Astrocyte (in vitro differentiated cells and primary cell): ENCODE data around the gene CEP128. TPM values are rescaled to one million over a fixed set of nuclear protein-coding genes. Genes with fewer than 3 reads are reported as not detected.

ENCODE experiments used
- DNase-seq: peaks from one replicate; pipeline ENCODE4 v3.0.0-alpha.2; 2010; ENCODE audit warnings: low read depth
- FAIRE-seq: peaks from 2 replicates; lab custom pipeline; 2011; peaks lifted over from hg19 to GRCh38; lab: Jason Lieb, UNC
- H2AFZ ChIP-seq: 2 replicates; pipeline ENCODE4 v1.6.0; 2012; ENCODE audit warnings: low read depth, low read length, inconsistent platforms
- H3K27ac ChIP-seq: 2 replicates; pipeline ENCODE4 v1.5.1; 2011; ENCODE audit warnings: low read depth, low read length, inconsistent platforms
- H3K27me3 ChIP-seq: 2 replicates; pipeline ENCODE4 v1.6.0; 2011; ENCODE audit warnings: low read length, inconsistent platforms; ENCODE audit not compliant: insufficient read depth
- H3K36me3 ChIP-seq: 2 replicates; pipeline ENCODE4 v1.5.1; 2011; ENCODE audit warnings: low read length, inconsistent platforms; ENCODE audit not compliant: insufficient read depth
- H3K4me1 ChIP-seq: 2 replicates; pipeline ENCODE4 v1.5.1; 2011; ENCODE audit warnings: low read length, inconsistent platforms; ENCODE audit not compliant: insufficient read depth
- H3K4me2 ChIP-seq: 2 replicates; pipeline ENCODE4 v1.6.0; 2012; ENCODE audit warnings: low read length, inconsistent platforms
- H3K4me3 ChIP-seq: 2 replicates; pipeline ENCODE4 v1.5.1; 2011; ENCODE audit warnings: low read depth, mild to moderate bottlenecking, low read length, inconsistent platforms; ENCODE audit not compliant: insufficient read depth
- H3K79me2 ChIP-seq: 2 replicates; pipeline ENCODE4 v1.6.0; 2012; ENCODE audit warnings: mild to moderate bottlenecking, low read length, inconsistent platforms; ENCODE audit not compliant: insufficient read depth
- H3K9ac ChIP-seq: 2 replicates; pipeline ENCODE4 v1.6.0; 2012; ENCODE audit warnings: mild to moderate bottlenecking, low read length, inconsistent platforms
- H3K9me3 ChIP-seq: 2 replicates; pipeline ENCODE4 v1.5.1; 2012; ENCODE audit warnings: low read depth, mild to moderate bottlenecking, low read length, inconsistent platforms; ENCODE audit not compliant: insufficient read depth
- H4K20me1 ChIP-seq: 2 replicates; pipeline ENCODE4 v1.6.0; 2012; ENCODE audit warnings: low read length, inconsistent platforms; ENCODE audit not compliant: insufficient read depth
- H3K27ac Mint-ChIP-seq: one replicate; pipeline ENCODE4 v1.8.0; 2021; ENCODE audit warnings: mild to moderate bottlenecking, mixed read lengths; ENCODE audit not compliant: unreplicated experiment
- H3K27me3 Mint-ChIP-seq: one replicate; pipeline ENCODE4 v1.8.0; 2021; ENCODE audit warnings: low read depth, mixed read lengths; ENCODE audit not compliant: unreplicated experiment
- H3K36me3 Mint-ChIP-seq: one replicate; pipeline ENCODE4 v1.8.0; 2021; ENCODE audit warnings: low read depth, mixed read lengths; ENCODE audit not compliant: unreplicated experiment
- H3K4me1 Mint-ChIP-seq: one replicate; pipeline ENCODE4 v1.8.0; 2021; ENCODE audit warnings: low read depth, mixed read lengths; ENCODE audit not compliant: unreplicated experiment
- H3K4me3 Mint-ChIP-seq: one replicate; pipeline ENCODE4 v1.8.0; 2021; ENCODE audit warnings: mild to moderate bottlenecking, moderate library complexity, mixed read lengths; ENCODE audit not compliant: unreplicated experiment
- H3K9me3 Mint-ChIP-seq: one replicate; pipeline ENCODE4 v1.8.0; 2021; ENCODE audit warnings: mild to moderate bottlenecking, mixed read lengths; ENCODE audit not compliant: unreplicated experiment
- EZH2 ChIP-seq: IDR thresholded peaks from 2 replicates; pipeline ENCODE4 v1.6.1; 2012; ENCODE audit warnings: mild to moderate bottlenecking, low read length, inconsistent platforms; ENCODE audit not compliant: insufficient read depth
- total RNA-seq: library from RNA; stranded (reverse); gene quantifications from 2 replicates; pipeline ENCODE4 v1.2.1, GENCODE V29; 2021
- TF ChIP-seq, protein P1 (sequence below): IDR thresholded peaks from 2 replicates; pipeline ENCODE4 v1.5.1; 2011; ENCODE audit warnings: low read depth, mild to moderate bottlenecking, inconsistent platforms, low read length, moderate library complexity; ENCODE audit not compliant: insufficient read depth

Gene CEP128
- total RNA-seq, 1 donor from 2014 or later: 6.4 TPM

DNA sequence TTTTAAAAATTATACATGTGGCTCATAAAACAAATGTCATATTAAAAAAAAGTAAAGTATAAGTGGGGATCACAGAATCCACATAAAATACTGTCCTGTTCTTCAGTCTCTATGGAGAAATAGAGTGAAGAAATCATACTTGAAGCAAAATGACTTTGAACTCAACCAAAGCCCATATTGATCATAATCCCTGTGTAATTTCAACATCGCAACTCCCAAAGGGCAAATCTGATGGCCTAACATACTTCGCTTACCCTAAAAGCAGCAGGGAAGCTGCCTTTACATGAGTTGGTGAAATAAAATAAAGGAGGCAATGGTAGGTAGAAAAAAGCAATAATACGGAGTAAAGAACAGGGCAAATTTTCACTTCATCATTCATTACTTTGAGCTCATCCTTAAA lies 101.8 kb downstream of the CEP128 start:
- FAIRE-seq (no peak), DNase-seq (no peak)
- Histone ChIP-seq H3K79me2 (no peaks in the 10 kb centered on the region), H3K4me2 (no peak overlapping the region), H3K27ac (no peak overlapping the region), H3K4me3 (no peak overlapping the region), H4K20me1 (no peaks in the 10 kb centered on the region), H3K9me3 (no peaks in the 10 kb centered on the region), H3K27me3 (no peaks in the 10 kb centered on the region), H2AFZ (no peak overlapping the region), H3K4me1 (no peaks in the 10 kb centered on the region), H3K36me3 (no peaks in the 10 kb centered on the region), H3K9ac (no peak overlapping the region)
- Mint-ChIP-seq H3K36me3 (no peaks in the 10 kb centered on the region), H3K9me3 (no peaks in the 10 kb centered on the region), H3K27ac (no peak overlapping the region), H3K4me1 (peaks cover 2% of the 10 kb centered on the region), H3K27me3 (no peaks in the 10 kb centered on the region), H3K4me3 (no peak overlapping the region)
- TF ChIP-seq, protein P1, sequence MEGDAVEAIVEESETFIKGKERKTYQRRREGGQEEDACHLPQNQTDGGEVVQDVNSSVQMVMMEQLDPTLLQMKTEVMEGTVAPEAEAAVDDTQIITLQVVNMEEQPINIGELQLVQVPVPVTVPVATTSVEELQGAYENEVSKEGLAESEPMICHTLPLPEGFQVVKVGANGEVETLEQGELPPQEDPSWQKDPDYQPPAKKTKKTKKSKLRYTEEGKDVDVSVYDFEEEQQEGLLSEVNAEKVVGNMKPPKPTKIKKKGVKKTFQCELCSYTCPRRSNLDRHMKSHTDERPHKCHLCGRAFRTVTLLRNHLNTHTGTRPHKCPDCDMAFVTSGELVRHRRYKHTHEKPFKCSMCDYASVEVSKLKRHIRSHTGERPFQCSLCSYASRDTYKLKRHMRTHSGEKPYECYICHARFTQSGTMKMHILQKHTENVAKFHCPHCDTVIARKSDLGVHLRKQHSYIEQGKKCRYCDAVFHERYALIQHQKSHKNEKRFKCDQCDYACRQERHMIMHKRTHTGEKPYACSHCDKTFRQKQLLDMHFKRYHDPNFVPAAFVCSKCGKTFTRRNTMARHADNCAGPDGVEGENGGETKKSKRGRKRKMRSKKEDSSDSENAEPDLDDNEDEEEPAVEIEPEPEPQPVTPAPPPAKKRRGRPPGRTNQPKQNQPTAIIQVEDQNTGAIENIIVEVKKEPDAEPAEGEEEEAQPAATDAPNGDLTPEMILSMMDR: no peak
- no peak for TF ChIP-seq EZH2

DNA sequence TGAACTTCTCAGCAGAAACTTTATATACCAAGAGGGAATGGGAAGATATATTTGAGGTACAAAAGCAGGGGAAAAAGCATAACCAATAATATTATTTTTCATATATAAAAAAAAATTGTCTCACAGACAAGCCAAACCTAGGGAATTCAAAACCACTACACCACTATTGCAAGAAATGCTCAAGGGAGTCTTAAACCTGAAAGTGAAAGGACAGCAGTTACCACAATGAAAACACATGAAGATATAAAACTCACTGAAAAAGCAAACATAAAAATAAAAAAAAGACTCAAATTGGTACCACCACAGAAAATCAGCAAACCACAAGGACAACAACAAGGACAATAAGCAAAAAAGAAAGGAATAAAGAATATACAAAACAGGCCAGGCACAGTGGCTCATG lies 131.9 kb downstream of the CEP128 start:
- Mint-ChIP-seq H3K27ac (no peak overlapping the region), H3K27me3 (no peaks in the 10 kb centered on the region), H3K4me3 (no peak overlapping the region), H3K4me1 (no peaks in the 10 kb centered on the region), H3K9me3 (peaks cover 10% of the 10 kb centered on the region), H3K36me3 (peaks cover 3% of the 10 kb centered on the region)
- H3K4me1 ChIP-seq: no peaks in the 10 kb centered on the region
- FAIRE-seq: no peak
- TF ChIP-seq, protein P1: no peak
- no peak for TF ChIP-seq EZH2
- no peak overlapping the region for H2AFZ ChIP-seq
- H3K36me3 ChIP-seq: no peaks in the 10 kb centered on the region
- H3K4me3 ChIP-seq: no peak overlapping the region
- H4K20me1 ChIP-seq: no peaks in the 10 kb centered on the region
- no peak overlapping the region for H3K9ac ChIP-seq
- no peak overlapping the region for H3K27ac ChIP-seq
- DNase-seq: no peak
- H3K79me2 ChIP-seq: no peaks in the 10 kb centered on the region
- H3K9me3 ChIP-seq: no peaks in the 10 kb centered on the region
- no peaks in the 10 kb centered on the region for H3K27me3 ChIP-seq
- H3K4me2 ChIP-seq: no peak overlapping the region

DNA sequence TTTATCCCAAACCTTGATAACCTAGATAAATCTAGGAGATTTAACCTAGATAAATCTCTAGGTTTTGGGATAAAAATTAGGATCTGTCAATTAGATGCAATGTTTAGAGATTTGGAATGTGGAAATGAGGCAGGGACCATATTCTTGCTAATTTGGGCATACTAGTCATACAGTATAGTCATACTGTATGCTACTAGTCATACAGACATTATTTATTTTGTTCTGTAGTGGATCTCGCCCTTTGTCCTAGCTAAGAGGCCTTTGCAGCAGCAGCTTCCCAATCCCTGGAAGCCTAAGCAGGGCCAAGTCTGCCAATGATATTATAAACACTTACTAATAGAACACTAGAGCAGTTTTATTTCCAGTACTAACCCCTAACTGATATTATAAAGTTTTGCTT lies 136.4 kb downstream of the CEP128 start:
- Histone ChIP-seq H3K27ac (no peak overlapping the region), H3K4me1 (no peaks in the 10 kb centered on the region), H4K20me1 (no peaks in the 10 kb centered on the region), H3K4me2 (no peak overlapping the region), H2AFZ (no peak overlapping the region), H3K9ac (no peak overlapping the region), H3K4me3 (no peak overlapping the region), H3K36me3 (no peaks in the 10 kb centered on the region), H3K27me3 (no peaks in the 10 kb centered on the region), H3K9me3 (no peaks in the 10 kb centered on the region), H3K79me2 (no peaks in the 10 kb centered on the region)
- DNase-seq: peak; percentile 31
- no peak for TF ChIP-seq EZH2
- TF ChIP-seq, protein P1: no peak
- no peak for FAIRE-seq
- no peak overlapping the region for H3K4me3 Mint-ChIP-seq
- no peaks in the 10 kb centered on the region for H3K4me1 Mint-ChIP-seq
- peaks cover 11% of the 10 kb centered on the region for H3K9me3 Mint-ChIP-seq
- no peaks in the 10 kb centered on the region for H3K27me3 Mint-ChIP-seq
- H3K36me3 Mint-ChIP-seq: peaks cover 3% of the 10 kb centered on the region
- no peak overlapping the region for H3K27ac Mint-ChIP-seq
